Mucosa of stomach (tissue), 1 donor: ENCODE data around the gene PDZRN4.

Experiments
- H3K27me3 ChIP-seq: one replicate; pipeline ENCODE4 v1.7.0; 2013; ENCODE audit warnings: mild to moderate bottlenecking, low read length; ENCODE audit not compliant: control insufficient read depth, insufficient read depth
- H3K36me3 ChIP-seq: one replicate; pipeline ENCODE4 v1.7.0; 2013; ENCODE audit warnings: low read length; ENCODE audit not compliant: control insufficient read depth, insufficient read depth
- H3K4me1 ChIP-seq: one replicate; pipeline ENCODE4 v1.7.0; 2013; ENCODE audit warnings: mild to moderate bottlenecking, low read length; ENCODE audit not compliant: control insufficient read depth, insufficient read depth
- H3K4me3 ChIP-seq: one replicate; pipeline ENCODE4 v1.7.0; 2013; ENCODE audit warnings: low read length
- H3K9ac ChIP-seq: one replicate; pipeline ENCODE4 v1.7.0; 2013; ENCODE audit warnings: mild to moderate bottlenecking, low read length, moderate library complexity
- H3K9me3 ChIP-seq: one replicate; pipeline ENCODE4 v1.7.0; 2013; ENCODE audit warnings: mild to moderate bottlenecking, low read length, moderate library complexity; ENCODE audit not compliant: control insufficient read depth
- donor health status: Pancreatic carcinoma.

The PDZRN4 gene

GRCh38 chr12:41442896-41443295 is 254.8 kb downstream of the PDZRN4 start:
- no peaks in the 10 kb centered on the region for H3K9me3 ChIP-seq
- H3K9ac ChIP-seq = no peak overlapping the region
- H3K36me3 ChIP-seq = no peaks in the 10 kb centered on the region
- H3K4me3 ChIP-seq = no peak overlapping the region
- H3K27me3 ChIP-seq = no peaks in the 10 kb centered on the region
- H3K4me1 ChIP-seq = no peaks in the 10 kb centered on the region

- no peak overlapping the region for H3K9ac ChIP-seq
- H3K4me1 ChIP-seq = no peaks in the 10 kb centered on the region
- H3K27me3 ChIP-seq = no peaks in the 10 kb centered on the region
- H3K4me3 ChIP-seq = no peak overlapping the region
- H3K9me3 ChIP-seq = no peaks in the 10 kb centered on the region
- H3K36me3 ChIP-seq = no peaks in the 10 kb centered on the region
These were observed 255.6 kb downstream of the PDZRN4 start for GRCh38 chr12:41443690-41444089.

- Histone ChIP-seq H3K36me3 (no peaks in the 10 kb centered on the region), H3K9ac (no peak overlapping the region), H3K27me3 (no peaks in the 10 kb centered on the region), H3K4me1 (no peaks in the 10 kb centered on the region), H3K4me3 (no peak overlapping the region), H3K9me3 (no peaks in the 10 kb centered on the region)
These were observed 264.8 kb downstream of the PDZRN4 start for GRCh38 chr12:41452838-41453407.

GRCh38 chr12:41453409-41453808 is 265.3 kb downstream of the PDZRN4 start:
- Histone ChIP-seq H3K4me1 (no peaks in the 10 kb centered on the region), H3K36me3 (no peaks in the 10 kb centered on the region), H3K9me3 (no peaks in the 10 kb centered on the region), H3K4me3 (no peak overlapping the region), H3K9ac (no peak overlapping the region), H3K27me3 (no peaks in the 10 kb centered on the region)

- H3K9ac ChIP-seq = no peak overlapping the region
- no peak overlapping the region for H3K4me3 ChIP-seq
- H3K9me3 ChIP-seq = no peaks in the 10 kb centered on the region
- no peaks in the 10 kb centered on the region for H3K27me3 ChIP-seq
- H3K4me1 ChIP-seq = no peaks in the 10 kb centered on the region
- H3K36me3 ChIP-seq = no peaks in the 10 kb centered on the region
These were observed 271.2 kb downstream of the PDZRN4 start for GRCh38 chr12:41459111-41459905.

GRCh38 chr12:41459906-41460214 is 271.7 kb downstream of the PDZRN4 start:
- Histone ChIP-seq H3K9ac (no peak overlapping the region), H3K36me3 (no peaks in the 10 kb centered on the region), H3K4me1 (no peaks in the 10 kb centered on the region), H3K4me3 (no peak overlapping the region), H3K27me3 (no peaks in the 10 kb centered on the region), H3K9me3 (no peaks in the 10 kb centered on the region)

GRCh38 chr12:41460906-41461305 is 272.8 kb downstream of the PDZRN4 start:
- H3K27me3 ChIP-seq = no peaks in the 10 kb centered on the region
- no peak overlapping the region for H3K4me3 ChIP-seq
- H3K4me1 ChIP-seq = no peaks in the 10 kb centered on the region
- no peak overlapping the region for H3K9ac ChIP-seq
- H3K36me3 ChIP-seq = no peaks in the 10 kb centered on the region
- no peaks in the 10 kb centered on the region for H3K9me3 ChIP-seq

- Histone ChIP-seq H3K9me3 (no peaks in the 10 kb centered on the region), H3K9ac (no peak overlapping the region)
These were observed 274.2 kb downstream of the PDZRN4 start for GRCh38 chr12:41462312-41462711.

GRCh38 chr12:41465526-41465925 is 277.4 kb downstream of the PDZRN4 start:
- Histone ChIP-seq H3K9me3 (no peaks in the 10 kb centered on the region), H3K9ac (no peak overlapping the region), H3K36me3 (no peaks in the 10 kb centered on the region), H3K4me1 (no peaks in the 10 kb centered on the region), H3K4me3 (no peak overlapping the region), H3K27me3 (no peaks in the 10 kb centered on the region)

More at GRCh38 chr12:41462312-41462711, 274.2 kb downstream of the PDZRN4 start:
- Histone ChIP-seq H3K27me3 (no peaks in the 10 kb centered on the region), H3K4me1 (no peaks in the 10 kb centered on the region), H3K4me3 (no peak overlapping the region), H3K36me3 (no peaks in the 10 kb centered on the region)

GRCh38 chr12:41466300-41466699 is 278.2 kb downstream of the PDZRN4 start:
- no peaks in the 10 kb centered on the region for H3K27me3 ChIP-seq
- H3K36me3 ChIP-seq = no peaks in the 10 kb centered on the region
- no peak overlapping the region for H3K9ac ChIP-seq
- no peaks in the 10 kb centered on the region for H3K9me3 ChIP-seq
- H3K4me3 ChIP-seq = no peak overlapping the region
- H3K4me1 ChIP-seq = no peaks in the 10 kb centered on the region

- Histone ChIP-seq H3K9me3 (no peaks in the 10 kb centered on the region), H3K9ac (no peak overlapping the region), H3K4me3 (no peak overlapping the region), H3K4me1 (no peaks in the 10 kb centered on the region), H3K27me3 (no peaks in the 10 kb centered on the region), H3K36me3 (no peaks in the 10 kb centered on the region)
These were observed 278.7 kb downstream of the PDZRN4 start for GRCh38 chr12:41466802-41467201.

GRCh38 chr12:41467591-41468325 is 279.6 kb downstream of the PDZRN4 start:
- H3K4me1 ChIP-seq = no peaks in the 10 kb centered on the region
- H3K4me3 ChIP-seq = no peak overlapping the region
- no peak overlapping the region for H3K9ac ChIP-seq
- no peaks in the 10 kb centered on the region for H3K36me3 ChIP-seq
- no peaks in the 10 kb centered on the region for H3K9me3 ChIP-seq
- H3K27me3 ChIP-seq = no peaks in the 10 kb centered on the region
